Measurements from ENCODE around the gene SPATA16.

GRCh38 chr3:172877011-172877410 is 264.0 kb downstream of the SPATA16 start:
- TF ChIP-seq, protein P1, sequence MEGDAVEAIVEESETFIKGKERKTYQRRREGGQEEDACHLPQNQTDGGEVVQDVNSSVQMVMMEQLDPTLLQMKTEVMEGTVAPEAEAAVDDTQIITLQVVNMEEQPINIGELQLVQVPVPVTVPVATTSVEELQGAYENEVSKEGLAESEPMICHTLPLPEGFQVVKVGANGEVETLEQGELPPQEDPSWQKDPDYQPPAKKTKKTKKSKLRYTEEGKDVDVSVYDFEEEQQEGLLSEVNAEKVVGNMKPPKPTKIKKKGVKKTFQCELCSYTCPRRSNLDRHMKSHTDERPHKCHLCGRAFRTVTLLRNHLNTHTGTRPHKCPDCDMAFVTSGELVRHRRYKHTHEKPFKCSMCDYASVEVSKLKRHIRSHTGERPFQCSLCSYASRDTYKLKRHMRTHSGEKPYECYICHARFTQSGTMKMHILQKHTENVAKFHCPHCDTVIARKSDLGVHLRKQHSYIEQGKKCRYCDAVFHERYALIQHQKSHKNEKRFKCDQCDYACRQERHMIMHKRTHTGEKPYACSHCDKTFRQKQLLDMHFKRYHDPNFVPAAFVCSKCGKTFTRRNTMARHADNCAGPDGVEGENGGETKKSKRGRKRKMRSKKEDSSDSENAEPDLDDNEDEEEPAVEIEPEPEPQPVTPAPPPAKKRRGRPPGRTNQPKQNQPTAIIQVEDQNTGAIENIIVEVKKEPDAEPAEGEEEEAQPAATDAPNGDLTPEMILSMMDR (conservative IDR thresholded peaks at IDR 0.05 in 1 of 2, IDR thresholded peaks at IDR 0.05 in 1 of 2; ENCODE audit: extremely low read depth in 1 of 2, insufficient read depth in 1 of 2, low read depth in 1 of 2, low read length in 2 of 2) = no peak
- no peak for TF ChIP-seq EZH2 (IDR thresholded peaks at IDR 0.05; ENCODE audit: borderline replicate concordance, low read length)

Data from mammary epithelial cell (primary cell).